SU-DHL-6 (cell line): ENCODE results near the gene ITGB2.

Experiments used
- H2AFZ ChIP-seq: fragments of 200-600 bp; sonication (generic); 2 replicates; pipeline ENCODE4 v1.6.1; 2014; ENCODE audit warnings: low read depth, mild to moderate bottlenecking, moderate library complexity, mixed read lengths, antibody characterized with exemption, low read length; ENCODE audit not compliant: severe bottlenecking
- H3F3A ChIP-seq: fragments of 200-600 bp; shearing (Covaris generic); 2 replicates; pipeline ENCODE4 v1.6.0; 2016; ENCODE audit warnings: antibody characterized with exemption, mild to moderate bottlenecking; ENCODE audit not compliant: insufficient read depth
- H3K27ac ChIP-seq: fragments of 200-600 bp; sonication (generic); 2 replicates; pipeline ENCODE4 v1.5.1; 2016; ENCODE audit warnings: low read depth, mild to moderate bottlenecking, low read length, moderate library complexity, mixed read lengths
- H3K27me3 ChIP-seq: fragments of 200-600 bp; sonication (generic), shearing (Covaris generic); 2 replicates; pipeline ENCODE4 v1.6.0; 2014; ENCODE audit warnings: mild to moderate bottlenecking, low read length
- H3K36me3 ChIP-seq: fragments of 200-600 bp; sonication (generic); 2 replicates; pipeline ENCODE4 v1.6.1; 2014; ENCODE audit warnings: mild to moderate bottlenecking, low read length, mixed read lengths
- H3K4me2 ChIP-seq: fragments of 300-600, 200-600 bp; shearing (Covaris generic), sonication (generic); 2 replicates; pipeline ENCODE4 v1.6.0; 2014; ENCODE audit warnings: low read length, low read depth, mild to moderate bottlenecking; ENCODE audit not compliant: poor library complexity, severe bottlenecking
- H3K4me3 ChIP-seq: fragments of 200-600 bp; sonication (generic); 2 replicates; pipeline ENCODE4 v1.5.1; 2014; ENCODE audit warnings: antibody characterized with exemption, low read length, mild to moderate bottlenecking, mixed read lengths; ENCODE audit not compliant: insufficient read depth, poor library complexity, severe bottlenecking
- H3K79me2 ChIP-seq: fragments of 200-600 bp; sonication (generic); 2 replicates; pipeline ENCODE4 v1.6.1; 2014; ENCODE audit warnings: mild to moderate bottlenecking, low read length, moderate library complexity; ENCODE audit not compliant: insufficient read depth
- H3K9ac ChIP-seq: fragments of 200-600 bp; sonication (generic); 2 replicates; pipeline ENCODE4 v1.7.0; 2014; ENCODE audit warnings: mild to moderate bottlenecking, low read length
- H3K9me2 ChIP-seq: fragments of 200-600 bp; sonication (generic); replicated peaks from 2 replicates; pipeline ENCODE4 v1.6.1; 2014; ENCODE audit warnings: low read length; ENCODE audit not compliant: insufficient read depth
- H3K9me3 ChIP-seq: fragments of 200-600 bp; sonication (generic); 2 replicates; pipeline ENCODE4 v1.6.1; 2014; ENCODE audit warnings: low read length, mixed read lengths; ENCODE audit not compliant: insufficient read depth
- H4K20me1 ChIP-seq: fragments of 200-600 bp; sonication (generic); 2 replicates; pipeline ENCODE4 v1.6.1; 2014; ENCODE audit warnings: low read depth, mild to moderate bottlenecking, antibody characterized with exemption, low read length, moderate library complexity, mixed read lengths
- EZH2phosphoT487 ChIP-seq: fragments of 200-600 bp; sonication (generic), shearing (Covaris generic); conservative IDR thresholded peaks from 2 replicates; pipeline ENCODE4 v1.6.1; 2018; ENCODE audit warnings: mild to moderate bottlenecking, antibody characterized with exemption, low read length, moderate library complexity, mixed read lengths
- TF ChIP-seq, protein P1 (sequence below): fragments of 200-600 bp; sonication (generic); IDR thresholded peaks from one replicate; pipeline ENCODE4 v1.5.1; 2017; ENCODE audit warnings: antibody characterized with exemption, mild to moderate bottlenecking, low read length, moderate library complexity; ENCODE audit not compliant: insufficient read depth, poor library complexity, severe bottlenecking

ITGB2 gene

DNA sequence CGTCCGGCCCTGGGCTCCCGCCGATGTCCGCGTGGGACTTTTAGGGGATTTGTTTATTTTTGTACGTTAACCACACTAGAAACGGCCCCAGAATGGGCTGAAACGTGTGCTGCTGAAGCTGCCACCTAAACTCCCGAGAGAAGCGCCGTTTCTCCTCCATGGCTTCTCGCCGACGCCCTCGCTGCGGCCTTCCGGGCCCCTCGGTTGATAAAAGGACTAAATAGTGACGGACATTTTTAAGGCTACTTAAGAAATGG lies 46.5 kb downstream of the ITGB2 start:
- Histone ChIP-seq H3K27me3 (no peaks in the 10 kb centered on the region), H3K79me2 (peaks cover 34% of the 10 kb centered on the region; the same call in 1 of the 2 replicates), H3K4me2 (peak overlapping the region; percentile 61), H3K9me3 (no peaks in the 10 kb centered on the region), H2AFZ (peak overlapping the region; percentile 86), H3K4me3 (peak overlapping the region; percentile 61), H3K9me2 (no peaks in the 10 kb centered on the region), H3F3A (no peaks in the 10 kb centered on the region), H3K27ac (no peak overlapping the region), H4K20me1 (peaks cover 19% of the 10 kb centered on the region; the same call in 1 of the 2 replicates), H3K9ac (peak overlapping the region; percentile 63), H3K36me3 (no peaks in the 10 kb centered on the region)
- no peak for TF ChIP-seq EZH2phosphoT487
- TF ChIP-seq, protein P1, sequence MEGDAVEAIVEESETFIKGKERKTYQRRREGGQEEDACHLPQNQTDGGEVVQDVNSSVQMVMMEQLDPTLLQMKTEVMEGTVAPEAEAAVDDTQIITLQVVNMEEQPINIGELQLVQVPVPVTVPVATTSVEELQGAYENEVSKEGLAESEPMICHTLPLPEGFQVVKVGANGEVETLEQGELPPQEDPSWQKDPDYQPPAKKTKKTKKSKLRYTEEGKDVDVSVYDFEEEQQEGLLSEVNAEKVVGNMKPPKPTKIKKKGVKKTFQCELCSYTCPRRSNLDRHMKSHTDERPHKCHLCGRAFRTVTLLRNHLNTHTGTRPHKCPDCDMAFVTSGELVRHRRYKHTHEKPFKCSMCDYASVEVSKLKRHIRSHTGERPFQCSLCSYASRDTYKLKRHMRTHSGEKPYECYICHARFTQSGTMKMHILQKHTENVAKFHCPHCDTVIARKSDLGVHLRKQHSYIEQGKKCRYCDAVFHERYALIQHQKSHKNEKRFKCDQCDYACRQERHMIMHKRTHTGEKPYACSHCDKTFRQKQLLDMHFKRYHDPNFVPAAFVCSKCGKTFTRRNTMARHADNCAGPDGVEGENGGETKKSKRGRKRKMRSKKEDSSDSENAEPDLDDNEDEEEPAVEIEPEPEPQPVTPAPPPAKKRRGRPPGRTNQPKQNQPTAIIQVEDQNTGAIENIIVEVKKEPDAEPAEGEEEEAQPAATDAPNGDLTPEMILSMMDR: no peak

DNA sequence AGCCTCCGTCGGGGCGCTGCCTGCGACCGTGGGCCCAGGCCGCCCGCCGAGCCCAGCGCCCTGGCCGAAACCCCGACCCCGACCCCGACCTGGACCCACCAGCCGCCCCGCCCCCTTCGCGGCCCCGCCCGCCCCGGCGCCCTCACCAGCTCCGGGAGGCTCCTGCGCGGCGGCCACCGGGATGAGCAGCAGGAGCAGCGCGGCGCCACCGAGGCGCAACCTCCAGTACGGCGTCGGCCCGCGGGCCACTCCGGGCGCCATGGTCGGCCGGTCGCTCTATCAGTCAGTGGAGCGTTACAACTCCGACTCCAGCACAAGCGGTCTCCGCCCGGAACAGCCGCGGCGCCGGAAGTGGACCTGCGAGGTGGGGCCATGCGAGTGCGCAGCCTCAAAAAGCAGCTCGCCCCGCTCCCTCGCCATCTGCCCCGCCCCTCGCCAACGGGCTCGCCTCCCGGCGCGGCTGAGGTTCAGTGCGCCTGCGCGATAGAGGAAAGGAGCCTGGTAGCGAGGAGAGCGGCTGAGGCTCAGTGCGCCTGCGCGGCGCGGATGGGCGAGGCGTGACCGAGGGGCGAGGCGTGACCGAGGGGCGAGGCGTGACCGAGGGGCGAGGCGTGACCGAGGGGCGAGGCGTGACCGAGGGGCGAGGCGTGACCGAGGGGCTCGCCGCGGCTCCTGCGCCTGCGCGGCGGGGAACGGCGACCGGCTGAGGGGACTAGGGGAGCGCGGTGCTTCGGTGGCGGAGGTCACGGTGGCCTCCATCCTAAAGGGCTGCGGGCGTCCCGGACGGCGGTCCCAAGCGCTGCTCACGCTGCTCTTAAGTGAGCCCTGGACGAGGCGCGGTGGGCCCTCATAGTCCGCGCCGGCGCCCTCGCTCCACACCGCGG lies 47.1 kb downstream of the ITGB2 start, which contains the start of gene PTTG1IP:
TSS of gene PTTG1IP (minus strand) at position 335 of the 884 bp plus-strand sequence. CDS start at position 261, 74 bp downstream.
- H3K79me2 ChIP-seq: peaks cover 40% of the 10 kb centered on the region; the same call in 1 of the 2 replicates
- no peaks in the 10 kb centered on the region for H3K27me3 ChIP-seq

GRCh38 chr21:44872649-44873355 lies 47.9 kb downstream of the ITGB2 start:
- no peak overlapping the region for H2AFZ ChIP-seq
- no peaks in the 10 kb centered on the region for H3K9me3 ChIP-seq
- H3K79me2 ChIP-seq: peaks cover 47% of the 10 kb centered on the region; the same call in 1 of the 2 replicates
- peaks cover 19% of the 10 kb centered on the region; the same call in 1 of the 2 replicates for H4K20me1 ChIP-seq
- H3F3A ChIP-seq: no peaks in the 10 kb centered on the region
- H3K27ac ChIP-seq: no peak overlapping the region
- H3K4me2 ChIP-seq: peak overlapping the region; percentile 72
- peak overlapping the region; percentile 86 for H3K4me3 ChIP-seq
- H3K36me3 ChIP-seq: no peaks in the 10 kb centered on the region
- peak overlapping the region; percentile 63 for H3K9ac ChIP-seq
- TF ChIP-seq, protein P1: no peak
- TF ChIP-seq EZH2phosphoT487: no peak
- no peaks in the 10 kb centered on the region for H3K9me2 ChIP-seq
- no peaks in the 10 kb centered on the region for H3K27me3 ChIP-seq

More for the DNA sequence above, 47.1 kb downstream of the ITGB2 start, which contains the start of gene PTTG1IP:
- H3K9me3 ChIP-seq: no peaks in the 10 kb centered on the region
- H2AFZ ChIP-seq: peak within 1 kb of the TSS; percentile 86
- no peaks in the 10 kb centered on the region for H3F3A ChIP-seq
- H3K27ac ChIP-seq: no peak within 1 kb of the TSS
- peak within 1 kb of the TSS; percentile 86 for H3K4me3 ChIP-seq
- H3K9me2 ChIP-seq: no peaks in the 10 kb centered on the region
- H3K9ac ChIP-seq: peak within 1 kb of the TSS; percentile 63
- H4K20me1 ChIP-seq: peaks cover 19% of the 10 kb centered on the region; the same call in 1 of the 2 replicates
- no peaks in the 10 kb centered on the region for H3K36me3 ChIP-seq
- TF ChIP-seq, protein P1: no peak
- no peak for TF ChIP-seq EZH2phosphoT487
- peak within 1 kb of the TSS; percentile 72 for H3K4me2 ChIP-seq
